22Rv1 (cell line): Measurements from ENCODE around the gene SLX4IP.

Experiments
- H3K27ac ChIP-seq: fragments of 450-650 bp; 2 replicates; pipeline ENCODE4 v1.5.1; 2017
- CTCF ChIP-seq: fragments of 450-650 bp; IDR thresholded peaks from 2 replicates; pipeline ENCODE4 v1.5.1; 2017; ENCODE audit warnings: mild to moderate bottlenecking
- ZFX ChIP-seq: fragments of 450-650 bp; IDR thresholded peaks from 2 replicates; pipeline ENCODE4 v1.6.1; 2017; ENCODE audit warnings: antibody characterized with exemption, borderline replicate concordance

Gene SLX4IP

GRCh38 chr20:10540636-10541493 is 105.8 kb downstream of the SLX4IP start:
- TF ChIP-seq ZFX (no peak), CTCF (no peak)
- no peak overlapping the region for H3K27ac ChIP-seq

GRCh38 chr20:10541668-10542411 is 106.7 kb downstream of the SLX4IP start:
- TF ChIP-seq CTCF (no peak), ZFX (no peak)
- H3K27ac ChIP-seq: no peak overlapping the region

- H3K27ac ChIP-seq: no peak overlapping the region
- TF ChIP-seq ZFX (no peak), CTCF (no peak)
Measured at GRCh38 chr20:10542442-10542841, 107.3 kb downstream of the SLX4IP start.

GRCh38 chr20:10543480-10543879 is 108.4 kb downstream of the SLX4IP start:
- no peak for TF ChIP-seq CTCF
- TF ChIP-seq ZFX: no peak
- no peak overlapping the region for H3K27ac ChIP-seq

GRCh38 chr20:10547276-10548114 is 112.4 kb downstream of the SLX4IP start:
- TF ChIP-seq CTCF (no peak), ZFX (no peak)
- no peak overlapping the region for H3K27ac ChIP-seq

GRCh38 chr20:10549511-10549910 is 114.4 kb downstream of the SLX4IP start:
- no peak overlapping the region for H3K27ac ChIP-seq
- TF ChIP-seq ZFX (no peak), CTCF (no peak)
